ENCODE measurements around the gene RCL1. TPM values are rescaled to one million over a fixed set of nuclear protein-coding genes. Genes with fewer than 3 reads are reported as not detected.
A peak's percentile ranks its signal among the peaks of the same experiment; 100 is the strongest.
"Not testable (repeated sequence)": the region's sequence is repeated elsewhere in the genome, so short reads cannot be mapped to it uniquely, and the experiment has no call there.

RCL1 gene
- total RNA-seq, 1 experiment from 2014 or later = 8.4 TPM

DNA sequence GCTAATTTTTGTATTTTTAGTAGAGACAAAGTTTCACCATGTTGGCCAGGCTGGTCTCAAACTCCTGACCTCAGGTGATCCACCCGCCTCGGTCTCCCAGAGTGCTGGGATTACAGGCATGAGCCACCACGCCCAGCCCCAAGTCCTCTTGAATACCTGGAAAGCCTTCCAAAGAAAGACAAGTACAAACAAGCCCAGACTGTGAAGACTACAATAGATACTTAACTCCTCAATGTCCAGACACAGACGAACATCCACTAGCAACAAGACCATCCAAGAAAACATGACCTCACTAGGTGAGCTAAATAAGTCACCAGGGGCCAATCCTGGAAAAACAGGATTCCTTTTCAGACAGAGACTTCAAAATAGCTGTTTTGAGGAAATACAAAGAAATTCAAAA is 9.6 kb upstream of the RCL1 start:
- DNase-seq (ENCODE audit: low read depth) = not testable (repeated sequence)

DNA sequence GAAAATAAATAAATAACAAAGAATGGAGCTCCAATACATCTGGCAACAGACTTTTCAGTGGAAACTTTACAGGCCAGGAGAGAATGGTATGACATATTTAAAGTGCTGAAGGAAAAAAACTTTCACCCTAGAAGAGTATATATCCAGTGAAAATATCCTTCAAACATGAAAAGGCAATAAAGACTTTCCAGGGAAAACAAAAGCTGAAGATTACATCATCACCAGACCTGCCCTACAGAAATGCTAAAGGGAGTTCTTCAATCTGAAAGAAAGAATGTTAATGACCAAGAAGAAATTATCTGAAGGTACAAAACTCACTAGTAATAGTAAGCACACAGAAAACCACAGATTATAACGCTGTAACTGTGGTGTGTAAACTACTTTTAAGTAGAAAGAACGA is 8.3 kb upstream of the RCL1 start:
- no peak for DNase-seq (ENCODE audit: low read depth)

DNA sequence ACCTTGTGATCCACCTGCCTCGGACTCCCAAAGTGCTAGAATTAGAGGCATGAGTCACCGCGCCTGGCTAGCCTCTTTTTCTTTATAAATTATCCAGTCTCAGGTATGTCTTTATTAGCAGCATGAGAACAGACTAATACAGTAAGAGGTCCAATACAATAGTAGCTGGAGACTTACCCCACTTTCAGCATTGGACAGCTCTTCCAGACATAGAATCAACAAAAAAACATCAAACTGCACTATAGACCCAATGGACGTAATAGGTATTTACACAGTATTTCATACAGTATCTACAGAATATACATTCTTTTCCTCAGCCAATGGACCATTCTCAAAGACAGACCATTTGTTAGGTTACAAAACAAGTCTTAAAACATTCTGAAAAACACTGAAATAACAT is 6.1 kb upstream of the RCL1 start:
- DNase-seq (ENCODE audit: low read depth) = no peak

GRCh38 chr9:4787876-4788275 is 4.9 kb upstream of the RCL1 start:
- DNase-seq (ENCODE audit: low read depth) = no peak

DNA sequence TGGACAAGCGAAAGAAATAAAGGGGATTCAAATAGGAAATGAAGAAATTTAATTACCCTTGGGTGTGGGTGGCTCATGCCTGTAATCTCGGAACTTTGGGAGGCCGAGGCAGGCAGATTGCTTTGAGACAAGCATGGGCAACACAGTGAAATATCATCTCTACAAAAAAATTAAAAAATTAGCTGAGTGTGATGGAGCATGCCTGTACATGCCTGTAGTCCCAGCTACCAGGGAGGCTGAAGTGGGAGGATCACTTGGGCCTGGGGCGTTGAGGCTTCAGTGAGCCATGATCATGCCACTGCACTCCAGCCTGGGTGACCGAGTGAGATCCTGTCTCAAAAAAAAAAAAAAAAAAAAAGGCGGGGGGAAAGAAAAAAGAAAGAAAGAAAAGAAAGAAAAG is 4.0 kb upstream of the RCL1 start:
- no peak for DNase-seq (ENCODE audit: low read depth)

GRCh38 chr9:4792054-4792571 is 631 bp upstream of the RCL1 start:
- DNase-seq (ENCODE audit: low read depth) = no peak

GRCh38 chr9:4793459-4794395 is 983 bp downstream of the RCL1 start:
- no peak for DNase-seq (ENCODE audit: low read depth)

GRCh38 chr9:4794691-4795090 is 1.9 kb downstream of the RCL1 start:
- DNase-seq (ENCODE audit: low read depth) = no peak

- DNase-seq (ENCODE audit: low read depth) = not testable (repeated sequence)
These were observed 2.4 kb downstream of the RCL1 start for GRCh38 chr9:4795108-4795507.

- no peak for DNase-seq (ENCODE audit: low read depth)
These were observed 3.8 kb downstream of the RCL1 start for GRCh38 chr9:4796530-4796929.

DNA sequence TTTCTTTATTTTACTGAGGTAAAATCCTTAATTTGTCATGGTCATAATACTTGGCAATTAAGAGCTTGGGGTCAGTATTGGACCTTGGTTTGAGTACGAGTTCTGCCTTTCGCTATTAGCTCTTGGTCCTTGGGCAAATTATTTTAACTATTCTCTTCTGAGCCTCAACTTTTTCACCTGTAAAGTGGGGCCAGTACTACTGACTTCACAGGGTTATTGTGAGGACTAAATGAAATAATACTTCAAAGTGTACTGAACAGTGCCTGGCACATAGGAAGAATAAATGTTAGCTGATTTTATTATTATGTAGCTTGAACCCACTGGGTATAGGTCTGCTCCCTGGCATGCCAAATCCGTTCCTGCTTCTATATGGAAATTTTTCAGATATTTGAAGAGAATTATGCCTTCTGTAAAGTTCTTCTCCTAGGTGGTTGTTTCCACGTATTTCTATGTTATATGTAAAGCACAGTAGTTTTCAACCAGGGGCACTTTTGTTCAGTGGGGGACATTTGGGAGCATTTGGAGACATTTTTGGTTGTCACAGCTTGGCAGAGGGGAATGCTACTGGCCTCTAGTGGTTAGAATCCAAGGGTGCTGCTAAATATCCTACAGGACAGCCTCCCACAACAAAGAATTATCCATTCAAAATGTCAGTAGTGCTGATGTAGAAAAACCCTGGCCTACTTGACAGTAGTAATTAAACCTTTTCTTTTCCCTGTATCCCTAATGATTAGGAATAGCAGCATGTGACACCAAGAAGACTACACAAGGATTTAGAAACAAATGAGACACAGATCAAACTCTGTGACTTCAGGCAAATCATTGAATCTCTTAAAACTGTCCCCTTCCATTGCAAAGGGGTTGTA is 4.5 kb downstream of the RCL1 start:
- peak; percentile 45 for DNase-seq (ENCODE audit: low read depth)

DNA sequence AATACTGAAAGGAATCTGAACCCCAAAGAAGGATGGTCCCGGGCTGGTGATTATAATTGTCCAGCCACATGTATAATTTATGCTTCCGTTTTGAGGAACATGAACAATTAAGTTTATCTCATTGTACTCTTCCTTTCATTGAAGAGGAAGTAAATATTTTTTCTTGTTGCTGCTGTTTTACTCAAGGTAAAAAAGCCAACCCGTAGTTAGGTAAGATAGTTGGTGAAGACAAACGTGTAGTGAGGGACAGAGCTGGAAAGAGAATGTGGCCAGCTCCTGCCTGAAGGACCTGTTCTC is 5.1 kb downstream of the RCL1 start:
- no peak for DNase-seq (ENCODE audit: low read depth)

DNA sequence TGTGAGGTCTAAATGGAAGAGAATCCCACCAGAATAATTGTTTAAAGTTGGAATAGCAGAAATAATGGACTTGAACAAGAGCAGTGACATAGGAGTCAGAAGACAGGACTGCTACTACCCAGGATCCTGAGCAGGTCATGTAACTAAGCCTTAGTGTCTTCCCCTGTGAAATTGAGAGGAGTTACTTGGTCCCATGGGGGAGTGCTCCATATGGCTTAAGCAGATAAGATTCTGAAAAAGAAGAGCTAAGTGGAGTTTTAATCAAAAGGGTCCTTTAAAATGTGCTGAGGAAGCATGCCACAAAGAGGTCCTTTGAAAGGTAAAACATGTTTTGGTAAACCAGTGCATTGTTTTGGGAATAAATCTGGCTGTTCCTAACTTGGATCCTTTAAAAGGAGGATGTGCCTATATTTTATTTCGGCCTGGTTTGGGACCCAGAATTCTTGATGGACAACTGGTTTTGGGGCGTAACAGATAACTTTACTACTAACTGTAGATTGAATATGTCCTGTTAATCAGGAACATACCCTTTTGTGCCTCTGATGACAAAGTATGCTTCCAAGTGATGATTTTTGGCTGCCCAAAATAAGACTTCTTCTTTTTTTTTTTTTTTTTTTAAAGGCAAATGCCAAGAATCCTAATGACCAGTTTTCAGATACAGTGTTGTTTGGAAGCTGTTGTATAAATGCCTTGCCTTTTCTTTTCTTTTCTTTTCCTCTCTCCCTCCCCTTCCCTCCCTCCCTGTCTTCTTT is 5.7 kb downstream of the RCL1 start:
- no peak for DNase-seq (ENCODE audit: low read depth)

DNA sequence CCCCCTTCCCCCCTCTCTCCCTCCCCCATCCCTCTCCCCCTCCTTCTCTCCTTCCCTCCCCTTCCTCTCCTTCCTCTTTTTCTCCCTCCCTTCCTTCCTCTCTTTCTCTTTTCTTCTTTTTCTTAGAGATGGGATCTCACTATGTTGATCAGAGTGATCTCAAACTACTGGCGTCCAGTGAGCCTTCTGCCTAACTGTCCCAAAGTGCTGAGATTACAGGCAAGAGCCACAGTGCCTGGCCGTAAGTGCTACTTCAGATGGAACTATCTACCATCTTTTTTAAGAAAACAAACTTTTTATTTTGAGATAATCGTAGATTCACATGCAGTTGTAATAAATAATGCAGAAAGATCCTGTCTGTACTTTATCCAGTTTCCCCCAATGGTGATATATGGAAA is 6.3 kb downstream of the RCL1 start:
- DNase-seq (ENCODE audit: low read depth) = no peak

- DNase-seq (ENCODE audit: low read depth) = no peak
These were observed 7.0 kb downstream of the RCL1 start for GRCh38 chr9:4799775-4800174.

- no peak for DNase-seq (ENCODE audit: low read depth)
These were observed 8.4 kb downstream of the RCL1 start for GRCh38 chr9:4801156-4801555.

DNA sequence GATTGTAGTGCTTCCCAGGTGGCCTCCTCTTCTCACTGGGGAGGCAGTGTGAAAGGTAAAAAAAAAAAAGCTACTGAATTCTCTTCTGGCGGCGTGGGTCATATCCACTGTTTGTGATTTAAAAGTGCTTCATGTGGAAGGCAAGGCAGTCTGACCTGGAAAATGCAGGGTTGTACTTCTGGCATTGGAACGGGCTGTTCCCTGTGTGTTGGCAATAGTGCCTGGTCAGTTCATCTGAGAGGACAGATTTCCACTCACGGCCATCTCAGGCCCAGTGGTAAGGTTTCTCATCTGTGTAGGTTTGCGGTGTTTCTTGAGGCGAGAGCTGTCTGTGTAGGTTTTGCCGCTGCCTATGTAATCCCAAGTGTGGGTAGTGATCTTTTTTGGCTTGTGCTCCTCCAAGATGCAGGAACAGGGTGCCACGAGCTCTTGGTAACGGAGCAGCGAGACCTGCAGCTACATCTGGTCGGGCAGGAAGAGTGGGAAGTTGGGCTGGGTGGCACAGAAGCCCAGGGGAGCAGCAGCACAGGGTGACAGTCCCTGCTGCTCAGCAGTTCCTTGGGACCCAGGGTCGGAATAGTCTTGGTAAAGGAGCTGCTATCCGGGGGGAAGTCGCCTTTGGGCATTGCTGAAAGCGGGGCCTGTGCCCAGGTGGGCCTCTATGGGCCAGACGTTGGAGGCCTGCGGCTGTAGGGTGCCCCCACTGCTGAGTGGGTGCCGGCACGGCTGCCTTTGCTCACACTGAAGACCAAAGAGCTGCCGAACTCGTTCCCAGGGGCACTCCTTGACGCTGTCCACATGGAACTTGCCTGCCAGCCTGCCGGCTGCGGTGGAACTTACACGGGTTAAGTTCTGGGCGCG is 11.2 kb downstream of the RCL1 start:
- DNase-seq (ENCODE audit: low read depth) = no peak

DNA sequence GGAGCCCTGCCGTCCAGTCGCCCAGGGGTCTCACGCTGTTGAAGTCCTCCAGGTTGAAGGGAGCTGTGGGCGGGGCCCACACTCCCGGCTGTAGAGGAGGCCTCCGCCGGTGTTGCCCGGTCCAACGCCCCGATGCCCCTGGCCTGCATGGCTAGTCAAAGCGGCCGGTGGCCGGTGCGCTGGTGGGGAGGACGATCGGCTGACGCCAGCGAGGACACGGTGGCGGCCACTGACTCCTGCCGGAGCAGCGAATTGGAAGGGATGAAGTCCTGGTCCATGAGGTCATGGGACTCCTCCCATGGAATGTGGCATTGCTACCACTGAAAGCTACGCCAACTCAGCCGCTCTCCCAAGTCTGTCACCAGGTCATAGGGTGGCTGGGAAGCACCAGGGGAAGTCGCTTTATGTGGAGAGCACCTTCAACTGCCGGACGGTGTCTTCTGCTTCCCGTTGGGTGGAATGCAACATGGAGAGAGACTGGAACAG is 11.8 kb downstream of the RCL1 start:
- no peak for DNase-seq (ENCODE audit: low read depth)

DNA sequence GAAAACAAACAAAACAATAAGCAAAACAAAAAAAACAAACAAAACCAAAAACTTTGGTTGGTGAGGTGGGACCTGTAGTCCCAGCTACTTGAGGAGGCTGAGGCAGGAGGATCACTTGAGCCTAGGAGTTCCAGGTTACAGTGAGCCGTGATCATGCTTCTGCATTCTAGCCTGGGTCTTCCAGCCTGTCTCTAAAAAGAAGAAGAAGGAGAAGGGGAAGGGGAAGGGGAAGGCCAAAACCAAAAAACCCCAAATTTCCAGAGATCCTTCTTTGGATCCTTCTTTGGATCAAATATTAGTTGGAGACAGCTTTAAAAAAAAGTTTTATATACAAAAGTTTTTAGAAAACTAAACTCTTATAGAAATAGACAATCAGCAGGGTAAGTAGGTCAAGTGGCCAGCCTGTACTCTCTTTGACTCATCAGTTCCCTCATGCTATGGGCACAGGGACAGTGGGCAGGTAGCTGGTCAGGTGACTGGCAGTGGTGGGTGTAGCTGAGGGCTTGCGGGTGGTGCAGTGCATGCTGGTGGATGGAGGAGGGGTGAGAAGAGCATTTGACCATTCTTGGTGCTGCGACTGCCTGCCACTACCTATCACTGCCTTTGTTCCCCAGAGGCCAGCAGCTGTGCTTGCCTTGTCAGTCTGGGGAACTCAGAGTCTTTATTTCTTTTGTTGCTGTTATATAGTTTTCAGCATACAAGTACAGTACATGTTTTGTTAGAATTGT is 12.6 kb downstream of the RCL1 start:
- DNase-seq (ENCODE audit: low read depth) = no peak

- DNase-seq (ENCODE audit: low read depth) = no peak
These were observed 17.8 kb downstream of the RCL1 start for GRCh38 chr9:4810565-4810964.

Data from RPMI7951 (cell line).